ENCODE measurements around the gene TMEM158.

TMEM158 gene

GRCh38 chr3:45232521-45232920 lies 6.4 kb upstream of the TMEM158 start:
- DNase-seq (ENCODE audit: low spot score): no peak

- no peak for DNase-seq (ENCODE audit: low spot score)
Measured at GRCh38 chr3:45227946-45228345, 1.9 kb upstream of the TMEM158 start.

GRCh38 chr3:45227071-45227820 lies 1.2 kb upstream of the TMEM158 start:
- no peak for DNase-seq (ENCODE audit: low spot score)

- no peak for DNase-seq (ENCODE audit: low spot score)
Measured at GRCh38 chr3:45225465-45226205, 452 bp downstream of the TMEM158 start.

- DNase-seq (ENCODE audit: low spot score): peak; percentile 78
Measured at GRCh38 chr3:45224824-45225464, 1.1 kb downstream of the TMEM158 start.

- DNase-seq (ENCODE audit: low spot score): peak; percentile 31
Measured at GRCh38 chr3:45223889-45224727, 2.0 kb downstream of the TMEM158 start.

- no peak for DNase-seq (ENCODE audit: low spot score)
Measured at GRCh38 chr3:45219694-45220093, 6.4 kb downstream of the TMEM158 start.

GRCh38 chr3:45218578-45219390 lies 7.3 kb downstream of the TMEM158 start:
- DNase-seq (ENCODE audit: low spot score): peak; percentile 62

- no peak for DNase-seq (ENCODE audit: low spot score)
Measured at GRCh38 chr3:45216021-45216609, 10.0 kb downstream of the TMEM158 start.

- DNase-seq (ENCODE audit: low spot score): no peak
Measured at GRCh38 chr3:45215466-45215865, 10.6 kb downstream of the TMEM158 start.

GRCh38 chr3:45214061-45214680 lies 11.9 kb downstream of the TMEM158 start:
- no peak for DNase-seq (ENCODE audit: low spot score)

GRCh38 chr3:45212095-45212468 lies 14.0 kb downstream of the TMEM158 start:
- DNase-seq (ENCODE audit: low spot score): no peak

GRCh38 chr3:45211466-45212094 lies 14.5 kb downstream of the TMEM158 start:
- no peak for DNase-seq (ENCODE audit: low spot score)

GRCh38 chr3:45210308-45211041 lies 15.6 kb downstream of the TMEM158 start:
- peak; percentile 79 for DNase-seq (ENCODE audit: low spot score)

- no peak for DNase-seq (ENCODE audit: low spot score)
Measured at GRCh38 chr3:45209526-45209925, 16.6 kb downstream of the TMEM158 start.

- no peak for DNase-seq (ENCODE audit: low spot score)
Measured at GRCh38 chr3:45208586-45208985, 17.5 kb downstream of the TMEM158 start.

- DNase-seq (ENCODE audit: low spot score): no peak
Measured at GRCh38 chr3:45207446-45207845, 18.6 kb downstream of the TMEM158 start.

- DNase-seq (ENCODE audit: low spot score): no peak
Measured at GRCh38 chr3:45205126-45205525, 21.0 kb downstream of the TMEM158 start.

- DNase-seq (ENCODE audit: low spot score): no peak
Measured at GRCh38 chr3:45204136-45204535, 22.0 kb downstream of the TMEM158 start.
